GM19467 (cell line): ENCODE data around the gene GOLGA8J.
"Not testable (repeated sequence)": the region's sequence is repeated elsewhere in the genome, so short reads cannot be mapped to it uniquely, and the experiment has no call there.

Experiments used
- ATAC-seq: cut with Tn5 transposase; IDR thresholded peaks from one replicate; pipeline ENCODE4 v1.9.1; 2021; ENCODE audit warnings: mild to moderate bottlenecking, moderate library complexity; ENCODE audit not compliant: unreplicated experiment

The GOLGA8J gene

DNA sequence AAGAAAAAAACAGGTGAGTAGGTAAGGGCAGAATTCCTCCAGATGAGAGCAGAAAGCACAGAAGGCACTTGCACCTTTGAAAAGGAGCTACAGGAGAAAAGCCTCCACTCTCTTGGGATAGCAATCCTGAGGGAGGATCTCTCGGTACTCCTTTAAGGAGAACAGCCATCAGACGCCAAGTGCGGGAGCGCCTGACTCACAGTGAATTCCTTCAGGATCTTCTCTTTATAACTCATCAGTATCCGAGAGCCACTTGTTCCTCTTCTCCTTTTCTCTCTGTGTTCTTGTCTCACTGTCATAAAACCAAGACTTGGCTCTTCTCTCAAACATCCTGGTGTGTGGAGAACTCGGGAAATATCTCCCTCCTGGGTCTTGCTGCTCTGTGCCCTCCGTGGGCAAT is 10.1 kb upstream of the GOLGA8J start:
- no peak for ATAC-seq

DNA sequence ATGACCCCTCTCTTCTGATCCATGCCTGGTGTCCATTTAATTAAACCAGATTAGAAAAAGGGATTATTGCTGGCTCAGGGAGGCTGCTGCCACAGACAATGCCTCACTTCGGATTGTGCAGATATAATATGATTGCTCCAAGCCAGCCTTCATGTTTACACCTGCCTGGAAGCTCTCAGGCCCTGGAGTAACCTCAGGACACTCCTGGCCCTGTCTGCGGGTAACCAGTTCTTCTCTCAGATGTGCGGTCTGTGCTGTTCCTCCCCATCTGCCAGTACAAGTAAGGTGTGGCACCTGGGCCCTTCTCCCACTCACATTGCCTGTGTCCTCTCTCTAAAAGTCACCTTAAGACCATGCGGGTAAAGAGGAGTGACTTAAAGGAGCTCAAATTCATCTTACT is 8.8 kb upstream of the GOLGA8J start:
- ATAC-seq = no peak

DNA sequence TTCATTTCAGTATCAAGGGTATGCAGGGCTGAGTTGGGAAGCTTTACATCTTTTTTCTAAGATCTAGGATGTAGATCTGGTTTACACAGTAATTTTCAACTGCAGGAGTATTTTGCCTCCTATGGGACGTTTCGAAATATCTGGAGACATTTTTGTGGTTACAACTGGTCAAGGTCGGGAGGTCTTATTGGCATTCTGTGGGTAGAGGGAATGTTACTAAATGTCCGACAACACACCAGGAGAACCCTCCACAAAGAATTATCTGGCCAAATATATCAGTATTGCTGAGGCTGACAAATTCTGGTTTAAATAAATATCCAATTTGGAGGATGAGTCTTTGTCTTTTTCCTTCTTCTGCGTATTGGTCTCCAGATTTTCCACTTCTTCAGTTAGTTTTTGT is 1.9 kb upstream of the GOLGA8J start:
- not testable (repeated sequence) for ATAC-seq

DNA sequence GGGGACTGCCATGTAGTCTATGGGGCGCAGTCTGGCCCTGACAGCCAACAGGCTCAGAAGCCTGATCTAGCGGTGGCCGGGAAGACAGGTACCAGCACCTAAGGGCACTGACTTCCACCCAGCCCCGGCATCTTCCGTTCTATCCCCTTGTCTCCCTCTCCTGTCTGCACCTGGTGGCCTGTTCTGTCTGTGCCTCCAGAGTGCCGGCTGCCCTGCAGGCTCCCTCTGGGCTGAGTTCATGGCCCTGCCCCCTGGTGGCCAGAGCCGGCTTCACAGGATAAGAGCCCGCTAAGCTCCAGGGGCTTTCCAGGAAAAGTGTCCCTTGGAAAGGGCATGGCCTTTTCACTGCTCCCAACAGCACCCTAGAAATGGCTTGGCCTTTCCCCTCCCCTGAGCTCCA is 15.1 kb downstream of the GOLGA8J start:
- ATAC-seq = not testable (repeated sequence)

DNA sequence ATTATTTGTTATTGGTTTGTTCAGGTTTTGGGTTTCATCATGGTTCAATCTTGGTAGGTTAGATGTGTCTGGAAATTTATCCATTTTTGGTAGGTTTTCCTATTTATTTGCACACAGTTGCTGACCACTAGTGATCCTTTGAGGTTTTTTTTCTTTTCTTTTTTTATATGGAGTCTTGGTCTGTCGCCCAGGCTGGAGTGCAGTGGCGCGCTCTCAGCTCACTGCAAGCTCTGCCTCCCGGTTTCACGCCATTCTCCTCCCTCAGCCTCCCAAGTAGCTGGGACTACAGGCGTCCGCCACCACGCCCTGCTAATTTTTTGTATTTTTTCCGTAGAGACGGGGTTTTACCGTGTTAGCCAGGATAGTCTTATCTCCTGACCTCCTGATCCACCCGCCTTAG is 20.1 kb downstream of the GOLGA8J start:
- not testable (repeated sequence) for ATAC-seq

DNA sequence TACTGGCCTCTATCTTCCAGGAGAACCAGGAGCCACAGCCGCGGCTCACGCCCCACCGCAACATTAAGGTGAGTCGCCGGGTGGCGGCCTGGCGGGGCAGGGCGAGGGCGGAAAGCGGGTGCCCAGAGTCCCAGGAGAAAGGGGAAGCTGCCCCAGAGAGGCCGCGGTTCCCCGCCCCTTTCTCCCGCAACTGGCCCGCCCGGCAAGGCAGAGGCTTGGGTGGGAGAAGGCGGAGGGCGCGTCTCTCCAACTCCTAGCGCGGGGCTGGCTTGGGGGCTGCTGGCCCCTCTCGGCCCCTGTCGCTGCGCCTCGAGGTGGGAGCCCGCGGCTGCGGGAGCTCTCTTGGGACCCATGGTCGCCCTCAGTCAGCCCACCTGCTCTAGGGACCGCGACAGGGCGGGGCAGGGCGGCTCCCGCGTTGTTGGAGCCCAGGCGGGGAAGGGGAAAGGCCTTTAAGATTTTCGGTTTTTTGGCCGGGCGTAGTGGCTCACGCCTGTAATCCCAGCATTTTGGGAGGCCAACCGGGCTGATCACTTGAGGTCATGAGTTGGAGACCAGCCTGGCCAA is 21.3 kb downstream of the GOLGA8J start:
- not testable (repeated sequence) for ATAC-seq

DNA sequence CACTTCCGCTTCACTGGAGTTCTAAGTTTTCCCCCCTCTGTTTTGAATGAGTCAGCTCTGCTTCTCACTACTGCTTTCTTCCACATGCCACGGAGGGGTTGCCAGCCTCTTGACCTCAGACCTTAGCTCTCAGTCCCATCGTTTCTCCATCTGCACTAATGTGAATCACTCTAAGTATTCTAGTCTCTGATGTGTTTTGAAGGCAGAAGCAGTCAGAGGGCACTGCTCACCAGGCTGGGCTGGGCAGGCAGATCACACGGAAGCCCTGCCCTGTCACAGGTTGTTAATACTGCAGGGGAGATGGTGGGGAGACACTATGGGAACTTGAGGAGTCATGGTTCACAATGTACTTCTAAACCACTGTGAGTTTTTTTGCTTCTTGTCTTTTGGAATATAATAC is 27.8 kb downstream of the GOLGA8J start:
- ATAC-seq = not testable (repeated sequence)

DNA sequence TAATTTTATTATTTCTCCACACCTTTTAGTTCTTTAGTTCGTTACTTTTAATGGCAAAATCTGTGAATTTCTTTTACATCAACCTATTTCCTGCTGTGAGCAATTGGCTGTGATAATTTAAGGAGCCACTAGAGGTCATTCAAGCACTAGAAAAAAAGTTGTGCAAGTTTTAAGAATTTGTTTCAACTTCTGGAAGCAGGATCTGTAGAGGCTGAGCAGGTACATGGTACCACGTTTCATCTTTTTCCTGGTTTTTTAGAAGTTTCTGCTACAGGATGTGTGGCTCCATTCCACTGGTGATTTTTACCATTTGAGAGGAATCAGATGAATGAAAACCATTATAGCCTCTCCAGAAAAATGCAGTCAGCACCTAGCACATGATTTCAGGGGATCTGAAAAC is 47.3 kb downstream of the GOLGA8J start:
- ATAC-seq = not testable (repeated sequence)

DNA sequence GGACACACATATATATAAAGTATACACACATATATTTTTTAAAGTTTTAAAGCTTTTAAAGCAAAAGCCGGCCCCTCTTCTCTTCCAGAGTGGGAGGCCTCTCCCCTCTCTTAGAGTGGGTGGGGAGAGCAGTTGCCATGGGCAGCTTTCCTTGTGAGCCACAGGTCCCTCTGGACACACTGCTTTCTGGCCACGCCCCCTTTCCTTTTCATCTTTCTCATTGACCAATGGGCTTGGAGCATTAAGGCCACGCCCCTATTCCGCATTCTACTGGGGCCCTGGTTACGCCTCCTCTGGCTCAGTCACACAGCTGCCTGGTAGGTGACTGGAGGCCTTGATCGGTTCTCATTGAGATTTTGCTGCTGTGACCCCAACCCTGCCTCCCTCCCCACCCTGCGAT is 52.0 kb downstream of the GOLGA8J start, which contains the start of gene GOLGA8T:
Gene GOLGA8T, plus strand, starts transcription at position 301 of the 400 bp plus-strand sequence. Its CDS starts 98 bp downstream, at position 399.
- ATAC-seq = not testable (repeated sequence)
